HepG2 (cell line): Measurements from ENCODE around the gene CA11. TPM values are rescaled to one million over a fixed set of nuclear protein-coding genes. Genes with fewer than 3 reads are reported as not detected.

Source experiments
- CHD2 ChIP-seq: IDR thresholded peaks from 2 replicates; pipeline ENCODE4 v1.6.1; 2011; ENCODE audit warnings: low read depth, low read length, improper control_type of control experiment
- CHD4 ChIP-seq: fragments of 200-600 bp; sonication (generic); IDR thresholded peaks from 2 replicates; pipeline ENCODE4 v1.7.0; 2017; ENCODE audit warnings: mild to moderate bottlenecking, low read length, borderline replicate concordance
- FOSL1 ChIP-seq: sonication (generic); formaldehyde crosslinking; IDR thresholded peaks from 2 replicates; pipeline ENCODE4 v1.9.0; 2021; ENCODE audit warnings: missing genetic modification reagents, borderline replicate concordance
- FOSL2 ChIP-seq: sonication (generic); formaldehyde crosslinking; IDR thresholded peaks from 2 replicates; pipeline ENCODE4 v1.4.0; 2020; ENCODE audit warnings: missing genetic modification reagents
- GATAD1 ChIP-seq: IDR thresholded peaks from 2 replicates; pipeline ENCODE4 v1.6.1; 2016; ENCODE audit warnings: missing genetic modification reagents, missing compliant biosample characterization
- GTF2F1 ChIP-seq: fragments of 150-350 bp; IDR thresholded peaks from 2 replicates; pipeline ENCODE4 v1.6.1; 2014; ENCODE audit warnings: low read length
- HMG20A ChIP-seq: IDR thresholded peaks from 2 replicates; pipeline ENCODE4 v1.6.1; 2016; ENCODE audit warnings: borderline replicate concordance
- IRF2 ChIP-seq: IDR thresholded peaks from 2 replicates; pipeline ENCODE4 v1.6.1; 2018; ENCODE audit warnings: missing genetic modification reagents, missing compliant biosample characterization
- KLF15 ChIP-seq: sonication (generic); formaldehyde crosslinking; IDR thresholded peaks from 2 replicates; pipeline ENCODE4 v1.8.1; 2023; ENCODE audit warnings: borderline replicate concordance, mild to moderate bottlenecking, inconsistent platforms, missing genetic modification reagents, mixed read lengths
- KLF9 ChIP-seq: IDR thresholded peaks from 2 replicates; pipeline ENCODE4 v1.6.1; 2016; ENCODE audit warnings: low read depth
- PHF5A ChIP-seq: IDR thresholded peaks from one replicate; pipeline ENCODE4 v1.6.1; 2018; ENCODE audit warnings: low read depth, missing genetic modification reagents; ENCODE audit not compliant: unreplicated experiment
- POLR2AphosphoS5 ChIP-seq: IDR thresholded peaks from 2 replicates; pipeline ENCODE4 v1.6.1; 2012; ENCODE audit warnings: low read depth, low read length
- SIN3A ChIP-seq: IDR thresholded peaks from 2 replicates; pipeline ENCODE4 v1.6.1; 2011; ENCODE audit warnings: low read depth, mild to moderate bottlenecking, control low read depth, low read length, borderline replicate concordance
- SMYD3 ChIP-seq: sonication (generic); formaldehyde crosslinking; IDR thresholded peaks from 2 replicates; pipeline ENCODE4 v1.8.1; 2023; ENCODE audit warnings: mild to moderate bottlenecking, missing genetic modification reagents
- STAT6 ChIP-seq: sonication (generic); formaldehyde crosslinking; IDR thresholded peaks from 2 replicates; pipeline ENCODE4 v1.4.0; 2020; ENCODE audit warnings: missing genetic modification reagents, mild to moderate bottlenecking, borderline replicate concordance
- TBX2 ChIP-seq: sonication (generic); formaldehyde crosslinking; IDR thresholded peaks from 2 replicates; pipeline ENCODE4 v1.5.0; 2020; ENCODE audit warnings: missing genetic modification reagents, mild to moderate bottlenecking, borderline replicate concordance
- ZC3H13 ChIP-seq: sonication (generic); formaldehyde crosslinking; IDR thresholded peaks from 2 replicates; pipeline ENCODE4 v1.8.1; 2023; ENCODE audit warnings: mild to moderate bottlenecking, missing genetic modification reagents, moderate library complexity
- ZNF224 ChIP-seq: sonication (generic); formaldehyde crosslinking; IDR thresholded peaks from 2 replicates; pipeline ENCODE4 v1.5.0; 2020; ENCODE audit warnings: mild to moderate bottlenecking, missing genetic modification reagents
- ZNF280B ChIP-seq: sonication (generic); formaldehyde crosslinking; IDR thresholded peaks from 2 replicates; pipeline ENCODE4 v1.5.0; 2020; ENCODE audit warnings: missing genetic modification reagents, mild to moderate bottlenecking, borderline replicate concordance
- ZNF33B ChIP-seq: sonication (generic); formaldehyde crosslinking; IDR thresholded peaks from 2 replicates; pipeline ENCODE4 v1.5.1; 2020; ENCODE audit warnings: mild to moderate bottlenecking, missing genetic modification reagents
- ZNF383 ChIP-seq: sonication (generic); formaldehyde crosslinking; IDR thresholded peaks from 2 replicates; pipeline ENCODE4 v1.4.0; 2020; ENCODE audit warnings: missing genetic modification reagents, mild to moderate bottlenecking, borderline replicate concordance
- ZNF484 ChIP-seq: sonication (generic); formaldehyde crosslinking; IDR thresholded peaks from 2 replicates; pipeline ENCODE4 v1.5.1; 2020; ENCODE audit warnings: mild to moderate bottlenecking, low read depth, missing genetic modification reagents, borderline replicate concordance
- ZNF501 ChIP-seq: sonication (generic); formaldehyde crosslinking; IDR thresholded peaks from 2 replicates; pipeline ENCODE4 v1.5.1; 2020; ENCODE audit warnings: mild to moderate bottlenecking, moderate library complexity, missing genetic modification reagents
- ZNF552 ChIP-seq: sonication (generic); formaldehyde crosslinking; IDR thresholded peaks from 2 replicates; pipeline ENCODE4 v1.9.0; 2022; ENCODE audit warnings: missing genetic modification reagents, mild to moderate bottlenecking, borderline replicate concordance
- ZNF703 ChIP-seq: sonication (generic); formaldehyde crosslinking; IDR thresholded peaks from 2 replicates; pipeline ENCODE4 v1.5.1; 2020; ENCODE audit warnings: missing genetic modification reagents, mild to moderate bottlenecking, moderate library complexity, borderline replicate concordance
- ZNF777 ChIP-seq: sonication (generic); formaldehyde crosslinking; IDR thresholded peaks from 2 replicates; pipeline ENCODE4 v1.4.0; 2020; ENCODE audit warnings: missing genetic modification reagents
- ZNF782 ChIP-seq: sonication (generic); formaldehyde crosslinking; IDR thresholded peaks from 2 replicates; pipeline ENCODE4 v1.4.0; 2020; ENCODE audit warnings: missing genetic modification reagents, mild to moderate bottlenecking, borderline replicate concordance
- polyA plus RNA-seq, 8 experiments: library from polyadenylated mRNA; depleted of rRNA in 3 of 8; stranded (reverse) in 7 of 8; unstranded in 1 of 8; fragments of >200 nt; fragmentation: Illumina TruSeq in 4 of 8; extraction: Trizol in 4 of 8; gene quantifications; 2 replicates each; pipeline versions ENCODE4 v1.2.1 to v1.2.3, GENCODE V29; 2011 to 2016; ENCODE audit warnings: low read depth in 4 of 8, missing spikeins in 1 of 8, mixed read lengths in 1 of 8; ENCODE audit not compliant: insufficient read depth in 1 of 8
- total RNA-seq, 5 experiments: library from RNA; depleted of rRNA; stranded (reverse); fragments of >200 nt; fragmentation: Illumina TruSeq; extraction: Trizol; gene quantifications; 2 replicates each; pipeline ENCODE4 v1.2.3, GENCODE V29; 2016; ENCODE audit warnings: low read depth in 1 of 5

Gene CA11
- total and polyA plus RNA-seq, 2 of the 13 experiments (the other 11 are each of a cell fraction or from before 2014, with no cell fraction given) = 0.41 to 0.58 TPM

DNA sequence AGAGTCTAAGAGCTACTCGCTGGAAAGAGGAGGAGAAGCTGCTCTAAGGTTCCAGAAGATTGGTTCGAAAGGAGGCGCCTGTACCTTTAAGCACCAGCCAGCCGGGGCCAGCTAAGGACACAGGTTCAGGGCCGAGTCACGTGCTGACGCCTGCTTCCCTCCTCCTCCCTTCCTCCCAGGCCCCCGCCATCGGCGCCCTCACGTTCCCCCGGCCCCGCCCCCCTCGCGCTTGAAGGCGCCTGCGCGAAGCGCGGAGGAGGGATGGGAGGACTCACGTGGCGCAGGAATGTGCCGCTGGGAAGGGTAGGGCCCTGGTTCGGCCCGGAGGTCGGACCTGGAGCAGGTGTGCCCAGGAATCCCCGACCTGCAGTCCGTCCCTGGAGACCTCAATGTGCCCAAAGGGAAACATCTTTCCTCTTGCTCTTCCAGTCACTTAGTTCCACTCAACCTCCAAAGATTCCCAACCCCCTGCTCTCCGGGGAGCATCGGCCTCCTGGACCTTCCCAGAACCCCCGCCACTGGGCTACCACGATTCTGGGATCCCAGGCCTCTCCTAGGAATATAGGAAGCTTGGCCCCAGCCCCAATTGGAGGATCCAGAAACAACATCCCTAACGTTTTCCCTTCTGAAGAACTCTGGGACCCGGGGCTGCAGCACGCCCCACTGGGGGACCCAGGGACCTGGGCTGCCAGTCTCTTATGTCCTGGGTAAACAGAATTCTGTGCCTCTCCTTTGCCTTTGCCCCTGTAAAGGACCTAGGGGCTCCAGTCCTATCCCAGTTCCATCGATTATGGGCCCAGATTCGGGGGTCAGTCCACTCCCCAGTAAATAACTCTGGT lies 11.3 kb downstream of the CA11 start (continued):
- TF ChIP-seq ZC3H13 (CRISPR knock-in tag) (peak; percentile 91; the same call in 1 of the 2 replicates), GATAD1 (CRISPR knock-in tag) (peak; percentile 60; the same call in 1 of the 2 replicates), STAT6 (CRISPR knock-in tag) (no peak), ZNF777 (no peak), SIN3A (peak; percentile 58; the same call in 1 of the 2 replicates), POLR2AphosphoS5 (peak; percentile 79), ZNF383 (CRISPR knock-in tag) (no peak), ZNF224 (no peak), CHD2 (peak; percentile 48; the same call in 1 of the 2 replicates), FOSL1 (no peak), PHF5A (CRISPR knock-in tag) (no peak), ZNF552 (CRISPR knock-in tag) (no peak), ZNF782 (CRISPR knock-in tag) (0 out of 2 replicates have a peak, but pooled peaks have one; percentile 25), HMG20A (0 out of 2 replicates have a peak, but pooled peaks have one; percentile 14), TBX2 (CRISPR knock-in tag) (peak; percentile 81), ZNF280B (CRISPR knock-in tag) (peak; percentile 87), ZNF703 (CRISPR knock-in tag) (no peak), KLF15 (CRISPR knock-in tag) (peak; percentile 45; the same call in 1 of the 2 replicates), CHD4 (peak; percentile 78; the same call in 1 of the 2 replicates), IRF2 (CRISPR knock-in tag) (peak; percentile 90), ZNF484 (CRISPR knock-in tag) (no peak), FOSL2 (CRISPR knock-in tag) (peak; percentile 40; the same call in 1 of the 2 replicates), SMYD3 (CRISPR knock-in tag) (peak; percentile 38; the same call in 1 of the 2 replicates), GTF2F1 (no peak), ZNF33B (CRISPR knock-in tag) (0 out of 2 replicates have a peak, but pooled peaks have one; percentile 50), KLF9 (CRISPR knock-in tag) (peak; percentile 92), ZNF501 (CRISPR knock-in tag) (peak; percentile 83)
